PC-9 (cell line): ENCODE data around the gene TMEM238.

Experiments
- CTCF ChIP-seq: fragments of 200-600 bp; sonication (generic); conservative IDR thresholded peaks from 2 replicates; pipeline ENCODE4 v1.6.1; 2017; ENCODE audit warnings: mixed run types, antibody characterized with exemption, mild to moderate bottlenecking, moderate library complexity
- EZH2 ChIP-seq: fragments of 200-600 bp; sonication (generic); IDR thresholded peaks from 2 replicates; pipeline ENCODE4 v1.8.0; 2017; ENCODE audit warnings: antibody characterized with exemption, low read depth

GRCh38 chr19:55406826-55407549 lies 22.9 kb upstream of the TMEM238 start:
- TF ChIP-seq CTCF (no peak), EZH2 (no peak)
